Fibroblast of lung (primary cell): ENCODE data around the gene TOP3A. TPM values are rescaled to one million over a fixed set of nuclear protein-coding genes. Genes with fewer than 3 reads are reported as not detected.
"Not testable (repeated sequence)": the region's sequence is repeated elsewhere in the genome, so short reads cannot be mapped to it uniquely, and the experiment has no call there.

Experiments
- DNase-seq, 2 donors: peaks; one replicate each; pipeline versions ENCODE4 v3.0.0 to v3.0.0-alpha.2; 2010; ENCODE audit warnings: low read depth in 2 of 2
- H2AFZ ChIP-seq: 2 replicates; pipeline ENCODE4 v1.5.1; 2012; ENCODE audit warnings: low read length, control low read depth, inconsistent platforms
- H3K27ac ChIP-seq: 2 replicates; pipeline ENCODE4 v1.5.1; 2011; ENCODE audit warnings: low read length, control low read depth; ENCODE audit not compliant: insufficient read depth
- H3K27me3 ChIP-seq: 2 replicates; pipeline ENCODE4 v1.5.1; 2011; ENCODE audit warnings: mild to moderate bottlenecking, low read length; ENCODE audit not compliant: control insufficient read depth, insufficient read depth
- H3K36me3 ChIP-seq: 2 replicates; pipeline ENCODE4 v1.5.1; 2011; ENCODE audit warnings: low read length; ENCODE audit not compliant: control insufficient read depth, insufficient read depth
- H3K4me1 ChIP-seq: 2 replicates; pipeline ENCODE4 v1.5.1; 2011; ENCODE audit warnings: low read length; ENCODE audit not compliant: control insufficient read depth, insufficient read depth; ENCODE audit errors: extremely low read depth
- H3K4me2 ChIP-seq: 2 replicates; pipeline ENCODE4 v1.5.1; 2011; ENCODE audit warnings: low read length, control low read depth; ENCODE audit not compliant: insufficient read depth; ENCODE audit errors: extremely low read depth
- H3K4me3 ChIP-seq, 4 experiments: fragments of 200-600 bp in 1 of 4; sonication (generic) in 1 of 4; replicated peaks in 1 of 4; 2 replicates each; pipeline ENCODE4 v1.5.1; 2011 to 2016; ENCODE audit warnings: low read length in 4 of 4, low read depth in 3 of 4, mild to moderate bottlenecking in 3 of 4, control low read depth in 2 of 4, inconsistent platforms in 1 of 4, mixed read lengths in 1 of 4; ENCODE audit not compliant: insufficient read depth in 1 of 4; ENCODE audit errors: control extremely low read depth in 1 of 4
- H3K79me2 ChIP-seq: 2 replicates; pipeline ENCODE4 v1.5.1; 2012; ENCODE audit warnings: mild to moderate bottlenecking, low read length, inconsistent platforms; ENCODE audit not compliant: control insufficient read depth, insufficient read depth
- H3K9ac ChIP-seq: 2 replicates; pipeline ENCODE4 v1.5.1; 2011; ENCODE audit warnings: mild to moderate bottlenecking, low read length, control low read depth; ENCODE audit not compliant: insufficient read depth
- H3K9me3 ChIP-seq: 2 replicates; pipeline ENCODE4 v1.5.1; 2012; ENCODE audit warnings: low read depth, low read length; ENCODE audit not compliant: control insufficient read depth, insufficient read depth
- H4K20me1 ChIP-seq: 2 replicates; pipeline ENCODE4 v1.5.1; 2011; ENCODE audit warnings: low read length; ENCODE audit not compliant: control insufficient read depth, insufficient read depth; ENCODE audit errors: extremely low read depth
- CTCF ChIP-seq, 2 donors: IDR thresholded peaks in 1 of 2; conservative IDR thresholded peaks in 1 of 2; 1 replicate in 1 of 2; 2 replicates in 1 of 2; pipeline ENCODE4 v1.5.1; 2011 to 2012; ENCODE audit warnings: low read length in 2 of 2, control low read depth in 1 of 2, inconsistent platforms in 1 of 2, low read depth in 1 of 2, mild to moderate bottlenecking in 1 of 2
- EZH2 ChIP-seq: IDR thresholded peaks from 2 replicates; pipeline ENCODE4 v1.5.1; 2012; ENCODE audit warnings: low read length, control low read depth, mild to moderate bottlenecking; ENCODE audit errors: missing control alignments
- polyA plus RNA-seq, 2 donors: library from polyadenylated mRNA; depleted of rRNA in 1 of 2; stranded (reverse) in 1 of 2; unstranded in 1 of 2; fragments of >200 nt; gene quantifications; 2 replicates each; pipeline ENCODE4 v1.2.1, GENCODE V29; 2011 to 2012; ENCODE audit warnings: missing spikeins in 1 of 2
- total RNA-seq: library from RNA; depleted of rRNA; stranded (reverse); fragments of >200 nt; gene quantifications from 2 replicates; pipeline ENCODE4 v1.2.1, GENCODE V29; 2014

TOP3A gene
- total and polyA plus RNA-seq, 2 donors (not counting 1 experiment from before 2014, with no cell fraction given), result 12.7 to 16.5 TPM

GRCh38 chr17:18309202-18309601 is 5.6 kb downstream of the TOP3A start:
- Histone ChIP-seq H3K79me2 (peaks cover 40% of the 10 kb centered on the region), H3K4me3 (no peak overlapping the region), H3K9me3 (no peaks in the 10 kb centered on the region), H3K4me1 (peaks cover 4% of the 10 kb centered on the region), H4K20me1 (no peaks in the 10 kb centered on the region), H3K4me2 (no peak overlapping the region), H3K9ac (no peak overlapping the region), H3K27ac (no peak overlapping the region), H3K27me3 (no peaks in the 10 kb centered on the region), H3K36me3 (peaks cover 9% of the 10 kb centered on the region), H2AFZ (no peak overlapping the region)
- no peak for DNase-seq
- TF ChIP-seq EZH2 (no peak), CTCF (conservative IDR thresholded peaks at IDR 0.05 in 1 of 2, IDR thresholded peaks at IDR 0.05 in 1 of 2; ENCODE audit: low read depth in 1 of 2, low read length in 2 of 2) (no peak)

- not testable (repeated sequence) for H3K9ac ChIP-seq, H3K9me3 ChIP-seq, H4K20me1 ChIP-seq, H3K27ac ChIP-seq, H3K79me2 ChIP-seq, H3K27me3 ChIP-seq, H2AFZ ChIP-seq, H3K4me1 ChIP-seq, H3K4me3 ChIP-seq, DNase-seq, H3K4me2 ChIP-seq
- peaks cover 10% of the 10 kb centered on the region for H3K36me3 ChIP-seq
These were observed 11.6 kb downstream of the TOP3A start for GRCh38 chr17:18303206-18303605.

GRCh38 chr17:18300725-18301480 is 13.9 kb downstream of the TOP3A start:
- H3K4me3 ChIP-seq, result no peak overlapping the region
- no peaks in the 10 kb centered on the region for H3K27me3 ChIP-seq
- no peak overlapping the region for H3K4me2 ChIP-seq
- H3K9me3 ChIP-seq, result no peaks in the 10 kb centered on the region
- TF ChIP-seq EZH2, result no peak
- TF ChIP-seq CTCF (conservative IDR thresholded peaks at IDR 0.05 in 1 of 2, IDR thresholded peaks at IDR 0.05 in 1 of 2; ENCODE audit: low read depth in 1 of 2, low read length in 2 of 2), result no peak
- no peak overlapping the region for H3K27ac ChIP-seq
- H3K79me2 ChIP-seq, result no peaks in the 10 kb centered on the region
- no peaks in the 10 kb centered on the region for H3K4me1 ChIP-seq
- DNase-seq, result no peak
- no peak overlapping the region for H3K9ac ChIP-seq
- H2AFZ ChIP-seq, result no peak overlapping the region
- H3K36me3 ChIP-seq, result peaks cover 10% of the 10 kb centered on the region
- H4K20me1 ChIP-seq, result no peaks in the 10 kb centered on the region

GRCh38 chr17:18298061-18298460 is 16.7 kb downstream of the TOP3A start:
- not testable (repeated sequence) for H3K4me3 ChIP-seq, H2AFZ ChIP-seq, H3K27me3 ChIP-seq, H3K9ac ChIP-seq, H4K20me1 ChIP-seq, H3K4me1 ChIP-seq, H3K27ac ChIP-seq, H3K4me2 ChIP-seq, H3K9me3 ChIP-seq, H3K36me3 ChIP-seq, DNase-seq, H3K79me2 ChIP-seq
